ENCODE measurements around the gene AQP1. TPM values are rescaled to one million over a fixed set of nuclear protein-coding genes. Genes with fewer than 3 reads are reported as not detected.

AQP1 gene
- total RNA-seq, 2 donors from 2014 or later = 33.9 to 47.4 TPM

DNA sequence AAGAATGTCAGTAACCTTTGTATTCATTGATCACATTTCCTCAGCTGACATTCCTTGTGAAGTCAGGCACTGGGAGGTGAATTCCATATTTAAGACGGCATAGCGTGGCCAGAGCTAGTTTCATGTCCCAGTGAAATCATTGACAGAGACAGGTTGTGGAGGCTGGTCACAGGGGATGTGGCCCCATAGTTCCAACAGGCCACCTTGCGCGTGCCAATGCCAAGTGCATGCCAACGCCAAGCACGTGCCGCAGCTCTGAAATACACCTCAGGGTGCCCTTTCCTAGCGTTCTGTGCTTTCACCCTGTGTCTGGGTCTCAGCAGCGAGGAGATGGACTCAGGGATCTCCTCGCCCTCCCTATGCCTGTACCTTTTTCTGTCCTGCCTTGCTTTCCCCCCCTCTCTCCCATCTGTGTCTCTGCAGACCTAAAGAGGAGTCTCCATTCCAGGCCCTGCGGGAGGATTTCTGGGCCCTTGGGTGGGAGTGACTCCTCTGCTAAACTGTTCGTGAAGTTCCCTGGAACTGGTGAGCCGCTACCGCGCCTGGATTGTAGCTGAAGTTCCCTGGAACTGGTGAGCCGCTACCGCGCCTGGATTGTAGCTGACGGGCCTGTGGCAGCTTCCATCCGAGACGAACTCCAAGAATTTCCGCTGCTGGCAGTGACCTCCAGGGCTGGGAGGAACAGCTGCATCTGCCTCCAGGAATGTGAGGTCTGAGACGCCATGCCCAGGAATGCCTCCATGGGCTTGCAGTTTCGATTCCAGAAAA is 19.7 kb downstream of the AQP1 start:
- TF ChIP-seq, protein P1, sequence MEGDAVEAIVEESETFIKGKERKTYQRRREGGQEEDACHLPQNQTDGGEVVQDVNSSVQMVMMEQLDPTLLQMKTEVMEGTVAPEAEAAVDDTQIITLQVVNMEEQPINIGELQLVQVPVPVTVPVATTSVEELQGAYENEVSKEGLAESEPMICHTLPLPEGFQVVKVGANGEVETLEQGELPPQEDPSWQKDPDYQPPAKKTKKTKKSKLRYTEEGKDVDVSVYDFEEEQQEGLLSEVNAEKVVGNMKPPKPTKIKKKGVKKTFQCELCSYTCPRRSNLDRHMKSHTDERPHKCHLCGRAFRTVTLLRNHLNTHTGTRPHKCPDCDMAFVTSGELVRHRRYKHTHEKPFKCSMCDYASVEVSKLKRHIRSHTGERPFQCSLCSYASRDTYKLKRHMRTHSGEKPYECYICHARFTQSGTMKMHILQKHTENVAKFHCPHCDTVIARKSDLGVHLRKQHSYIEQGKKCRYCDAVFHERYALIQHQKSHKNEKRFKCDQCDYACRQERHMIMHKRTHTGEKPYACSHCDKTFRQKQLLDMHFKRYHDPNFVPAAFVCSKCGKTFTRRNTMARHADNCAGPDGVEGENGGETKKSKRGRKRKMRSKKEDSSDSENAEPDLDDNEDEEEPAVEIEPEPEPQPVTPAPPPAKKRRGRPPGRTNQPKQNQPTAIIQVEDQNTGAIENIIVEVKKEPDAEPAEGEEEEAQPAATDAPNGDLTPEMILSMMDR (IDR thresholded peaks at IDR 0.05) = no peak
- Histone ChIP-seq H3K4me3 (no peak overlapping the region), H3K9ac (ENCODE audit: low read depth in 2 of 2, low read length in 2 of 2) (no peak overlapping the region), H3K4me1 (no peaks in the 10 kb centered on the region), H3K27me3 (no peaks in the 10 kb centered on the region), H3K27ac (no peak overlapping the region), H3K36me3 (no peaks in the 10 kb centered on the region), H3K9me3 (no peaks in the 10 kb centered on the region)
- peak; percentile 15 for DNase-seq
- intact Hi-C loops (cut with DNase I) = no loop called here

DNA sequence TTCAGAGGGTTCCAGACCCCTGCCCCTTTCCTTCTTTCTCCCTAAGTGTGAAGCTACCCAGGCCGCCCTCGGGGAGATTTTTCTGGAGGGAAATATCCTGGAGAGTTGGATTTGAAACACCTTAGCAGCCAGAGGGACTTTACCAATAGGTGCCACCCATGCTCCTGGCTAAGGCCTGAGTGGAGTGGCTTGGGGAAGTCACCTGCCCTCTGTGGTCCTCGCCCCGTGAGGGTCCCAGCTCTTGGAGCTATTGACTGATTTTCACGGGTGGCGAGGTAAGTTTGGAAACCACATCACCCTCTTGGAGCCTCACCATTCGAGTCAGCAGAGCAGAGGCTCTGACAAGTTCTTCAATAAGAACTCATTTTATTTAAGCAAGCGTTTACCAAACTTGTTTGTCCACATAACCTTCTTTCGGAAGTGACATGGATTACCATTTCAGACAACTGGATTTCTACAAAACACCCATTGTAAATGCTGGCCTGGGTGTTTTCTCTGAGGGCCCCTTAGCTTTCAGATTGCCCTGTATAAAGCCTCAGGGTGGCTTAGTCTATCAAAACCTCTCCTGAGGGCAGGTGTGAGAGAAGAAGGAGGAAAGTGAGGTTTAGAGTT is 20.4 kb downstream of the AQP1 start:
- Histone ChIP-seq H3K4me1 (no peaks in the 10 kb centered on the region), H3K27ac (no peak overlapping the region), H3K9me3 (no peaks in the 10 kb centered on the region), H3K36me3 (no peaks in the 10 kb centered on the region), H3K27me3 (no peaks in the 10 kb centered on the region), H3K4me3 (no peak overlapping the region), H3K9ac (ENCODE audit: low read depth in 2 of 2, low read length in 2 of 2) (no peak overlapping the region)
- intact Hi-C loops (cut with DNase I) = no loop called here
- peak; percentile 16 for DNase-seq
- TF ChIP-seq, protein P1 (IDR thresholded peaks at IDR 0.05) = no peak

DNA sequence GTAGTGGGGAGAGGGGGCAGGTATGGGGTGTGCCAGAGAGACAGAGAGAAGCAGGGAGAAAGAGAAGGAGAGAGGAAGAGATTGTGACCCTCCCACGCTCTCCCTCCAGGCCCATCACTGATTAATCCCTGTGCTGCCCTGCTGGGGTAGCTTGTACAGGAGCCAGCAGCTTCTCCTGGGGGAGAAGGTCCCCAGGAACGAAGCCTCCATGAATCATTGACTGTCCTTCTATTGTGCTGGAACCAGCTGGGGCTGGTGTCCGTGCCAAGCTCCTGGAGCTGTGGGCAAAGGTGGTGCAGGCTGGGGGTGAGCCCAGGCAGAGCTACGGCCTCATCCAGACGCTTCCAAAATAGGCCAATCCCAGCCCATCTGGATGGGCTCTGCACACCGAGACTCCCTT is 20.9 kb downstream of the AQP1 start:
- H3K9me3 ChIP-seq = no peaks in the 10 kb centered on the region
- TF ChIP-seq, protein P1 (IDR thresholded peaks at IDR 0.05) = no peak
- H3K36me3 ChIP-seq = no peaks in the 10 kb centered on the region
- H3K4me3 ChIP-seq = no peak overlapping the region
- H3K27ac ChIP-seq = no peak overlapping the region
- H3K4me1 ChIP-seq = no peaks in the 10 kb centered on the region
- intact Hi-C loops (cut with DNase I) = no loop called here
- no peak overlapping the region for H3K9ac ChIP-seq (ENCODE audit: low read depth in 2 of 2, low read length in 2 of 2)
- DNase-seq = peak; percentile 16
- H3K27me3 ChIP-seq = no peaks in the 10 kb centered on the region

DNA sequence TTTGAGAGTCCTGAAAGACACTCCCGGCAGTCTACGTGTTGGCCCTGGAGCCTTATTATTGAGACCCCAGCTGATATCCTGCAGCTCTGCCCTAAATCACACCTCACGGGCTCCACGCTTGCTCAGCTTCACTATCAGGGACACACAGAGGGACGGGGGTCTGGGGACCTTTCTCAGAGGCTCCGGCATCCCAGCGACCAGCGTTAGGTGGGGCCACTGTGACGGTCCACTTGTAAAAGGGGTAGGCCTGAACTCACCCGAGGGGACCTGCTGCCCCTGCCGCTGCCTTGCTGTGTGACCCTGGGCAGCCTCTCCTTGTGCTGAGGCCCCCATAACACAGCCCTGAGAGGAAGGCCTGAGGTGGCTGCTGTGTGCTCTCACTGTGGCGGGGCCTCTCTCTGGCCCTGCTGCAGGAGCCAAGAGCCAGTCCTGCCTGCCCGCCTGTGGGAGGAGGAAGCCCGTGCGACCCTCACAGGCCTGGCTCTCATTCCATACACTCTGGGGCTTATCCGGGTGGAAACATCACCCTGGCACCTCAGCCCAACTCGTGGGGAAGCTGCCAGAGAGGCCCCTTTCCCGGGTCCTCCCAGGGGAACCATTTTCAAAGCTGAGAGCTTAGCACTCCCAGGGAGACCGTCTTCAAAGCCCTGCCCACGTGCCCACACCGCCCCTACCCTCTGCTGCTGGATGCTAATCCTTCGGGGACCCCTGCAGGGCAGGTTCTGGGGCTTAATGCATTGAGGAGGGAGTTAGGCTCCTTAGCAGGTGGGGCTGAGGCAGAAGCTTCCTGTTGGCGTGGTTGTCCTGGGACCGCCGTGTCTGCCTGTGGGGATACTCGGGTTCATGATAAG is 21.7 kb downstream of the AQP1 start:
- no peaks in the 10 kb centered on the region for H3K9me3 ChIP-seq
- peak; percentile 16 for DNase-seq
- intact Hi-C loops (cut with DNase I) = no loop called here
- H3K4me1 ChIP-seq = no peaks in the 10 kb centered on the region
- H3K4me3 ChIP-seq = no peak overlapping the region
- no peak overlapping the region for H3K27ac ChIP-seq
- TF ChIP-seq, protein P1 (IDR thresholded peaks at IDR 0.05) = no peak
- no peaks in the 10 kb centered on the region for H3K27me3 ChIP-seq
- no peaks in the 10 kb centered on the region for H3K36me3 ChIP-seq
- H3K9ac ChIP-seq (ENCODE audit: low read depth in 2 of 2, low read length in 2 of 2) = no peak overlapping the region

DNA sequence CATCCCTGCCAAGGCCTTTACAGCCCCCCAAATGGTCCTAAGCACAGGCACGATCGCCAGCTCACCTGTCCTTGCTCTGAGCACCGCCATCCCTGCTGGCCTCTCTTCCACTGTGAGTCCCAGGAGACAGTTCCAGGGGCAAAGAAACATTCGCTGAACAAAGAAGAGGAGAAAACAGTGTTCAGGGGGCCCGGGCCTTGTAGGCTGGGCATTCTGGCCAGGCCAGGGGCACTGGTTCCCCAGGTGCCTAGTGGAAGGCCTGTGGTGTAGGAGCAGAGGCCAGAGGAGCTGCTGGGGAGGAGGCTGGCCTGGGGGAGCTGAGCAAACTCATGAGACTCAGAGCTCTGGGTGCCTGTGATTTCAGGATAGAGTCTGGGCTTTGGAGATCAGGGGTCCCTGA is 22.6 kb downstream of the AQP1 start:
- intact Hi-C loops (cut with DNase I) = no loop called here
- H3K27ac ChIP-seq = no peak overlapping the region
- TF ChIP-seq, protein P1 (IDR thresholded peaks at IDR 0.05) = no peak

More for the DNA sequence above, 22.6 kb downstream of the AQP1 start:
- DNase-seq = no peak
- Histone ChIP-seq H3K4me3 (no peak overlapping the region), H3K4me1 (no peaks in the 10 kb centered on the region), H3K9me3 (no peaks in the 10 kb centered on the region), H3K27me3 (no peaks in the 10 kb centered on the region), H3K36me3 (no peaks in the 10 kb centered on the region), H3K9ac (ENCODE audit: low read depth in 2 of 2, low read length in 2 of 2) (no peak overlapping the region)
